Renal pelvis (tissue), 4 donors: ENCODE data around the gene FAM131C. TPM values are rescaled to one million over a fixed set of nuclear protein-coding genes. Genes with fewer than 3 reads are reported as not detected.
"Not testable (repeated sequence)": the region's sequence is repeated elsewhere in the genome, so short reads cannot be mapped to it uniquely, and the experiment has no call there.

ENCODE experiments used
- DNase-seq: peaks from one replicate; pipeline ENCODE4 v3.0.0-alpha.2; 2013
- polyA plus RNA-seq, 3 donors: library from polyadenylated mRNA; unstranded; fragments of 120-200 nt; gene quantifications; one replicate each; pipeline ENCODE4 v1.2.1, GENCODE V29; 2013; ENCODE audit not compliant: insufficient read length in 3 of 3

Gene FAM131C
- polyA plus RNA-seq, 3 donors = 1.6 to 3.4 (median 2.4) TPM

GRCh38 chr1:16109571-16109970 lies 36.1 kb upstream of the FAM131C start:
- DNase-seq = no peak

- DNase-seq = not testable (repeated sequence)
Observed at GRCh38 chr1:16107039-16107438, 33.6 kb upstream of the FAM131C start.

- DNase-seq = peak; percentile 42
Observed at GRCh38 chr1:16101623-16102022, 28.2 kb upstream of the FAM131C start.

- no peak for DNase-seq
Observed at GRCh38 chr1:16099412-16099811, 26.0 kb upstream of the FAM131C start.

GRCh38 chr1:16095447-16095846 lies 22.0 kb upstream of the FAM131C start:
- DNase-seq = no peak

- no peak for DNase-seq
Observed at GRCh38 chr1:16094453-16095158, 21.2 kb upstream of the FAM131C start.

GRCh38 chr1:16093611-16094010 lies 20.2 kb upstream of the FAM131C start:
- no peak for DNase-seq

- no peak for DNase-seq
Observed at GRCh38 chr1:16092923-16093511, 19.6 kb upstream of the FAM131C start.

- no peak for DNase-seq
Observed at GRCh38 chr1:16092097-16092922, 18.9 kb upstream of the FAM131C start.

- no peak for DNase-seq
Observed at GRCh38 chr1:16091296-16091695, 17.8 kb upstream of the FAM131C start.

- no peak for DNase-seq
Observed at GRCh38 chr1:16090076-16090826, 16.8 kb upstream of the FAM131C start.

GRCh38 chr1:16088996-16089395 lies 15.5 kb upstream of the FAM131C start:
- no peak for DNase-seq

GRCh38 chr1:16088351-16088911 lies 15.0 kb upstream of the FAM131C start:
- DNase-seq = no peak

- no peak for DNase-seq
Observed at GRCh38 chr1:16087733-16088132, 14.3 kb upstream of the FAM131C start.

GRCh38 chr1:16085522-16085921 lies 12.1 kb upstream of the FAM131C start:
- DNase-seq = no peak

GRCh38 chr1:16083486-16083885 lies 10.0 kb upstream of the FAM131C start:
- no peak for DNase-seq

- DNase-seq = no peak
Observed at GRCh38 chr1:16082283-16083038, 9.0 kb upstream of the FAM131C start.

- DNase-seq = no peak
Observed at GRCh38 chr1:16081636-16082035, 8.2 kb upstream of the FAM131C start.

GRCh38 chr1:16080422-16081150 lies 7.1 kb upstream of the FAM131C start:
- DNase-seq = no peak

GRCh38 chr1:16078925-16079656 lies 5.6 kb upstream of the FAM131C start:
- peak; percentile 82 for DNase-seq
